OCI-LY7 (cell line): ENCODE measurements around the gene LRRC53. TPM values are rescaled to one million over a fixed set of nuclear protein-coding genes. Genes with fewer than 3 reads are reported as not detected.

ENCODE experiments used
- BruUV-seq: library from RNA; stranded (reverse); fragments of 400-500 nt; replicated peaks from 2 replicates; lab custom pipeline; 2021; lab: Mats Ljungman, UMichigan
- CTCF ChIA-PET: fragments of 300-600 bp; sonication (Branson Sonifier 250); formaldehyde crosslinking; loops from one replicate; lab custom pipeline; 2022; ENCODE audit warnings: antibody characterized with exemption; ENCODE audit not compliant: unreplicated experiment; lab: Charles Lee
- POLR2A ChIA-PET: fragments of 300-600 bp; sonication (Branson Sonifier 250); formaldehyde crosslinking; loops from one replicate; lab custom pipeline; 2022; ENCODE audit warnings: antibody characterized with exemption; lab: Charles Lee
- DNase-seq: peaks from one replicate; pipeline ENCODE4 v3.0.0-alpha.2; 2015; ENCODE audit warnings: low spot score
- H2AFZ ChIP-seq: fragments of 200-600 bp; sonication (generic), shearing (Covaris generic); 2 replicates; pipeline ENCODE4 v1.6.1; 2014; ENCODE audit warnings: mild to moderate bottlenecking, antibody characterized with exemption, low read length, moderate library complexity
- H3K27ac ChIP-seq: fragments of 200-600 bp; sonication (generic); 2 replicates; pipeline ENCODE4 v1.5.1; 2014; ENCODE audit warnings: mixed run types, low read depth, mild to moderate bottlenecking, moderate library complexity, low read length, inconsistent platforms; ENCODE audit not compliant: poor library complexity, severe bottlenecking
- H3K36me3 ChIP-seq: fragments of 200-600 bp; sonication (generic); 2 replicates; pipeline ENCODE4 v1.6.1; 2014; ENCODE audit warnings: mild to moderate bottlenecking, antibody characterized with exemption, low read length, moderate library complexity, mixed read lengths; ENCODE audit not compliant: insufficient read depth
- H3K4me1 ChIP-seq: fragments of 200-600 bp; sonication (generic); 2 replicates; pipeline ENCODE4 v1.5.1; 2014; ENCODE audit warnings: mild to moderate bottlenecking, low read length; ENCODE audit not compliant: insufficient read depth, poor library complexity, severe bottlenecking
- H3K4me2 ChIP-seq: fragments of 200-600 bp; sonication (generic); 2 replicates; pipeline ENCODE4 v1.6.1; 2014; ENCODE audit warnings: mild to moderate bottlenecking, low read length
- H3K4me3 ChIP-seq: fragments of 200-600 bp; sonication (generic); 2 replicates; pipeline ENCODE4 v1.5.1; 2014; ENCODE audit warnings: mild to moderate bottlenecking, low read depth, low read length; ENCODE audit not compliant: poor library complexity, severe bottlenecking
- H3K79me2 ChIP-seq: fragments of 200-600 bp; sonication (generic); 2 replicates; pipeline ENCODE4 v1.6.1; 2016; ENCODE audit warnings: low read depth, mild to moderate bottlenecking, low read length, moderate library complexity, mixed read lengths; ENCODE audit not compliant: insufficient read depth
- H3K9me2 ChIP-seq: fragments of 200-600 bp; sonication (generic); 2 replicates; pipeline ENCODE4 v1.6.1; 2016; ENCODE audit warnings: mild to moderate bottlenecking, low read length, mixed read lengths; ENCODE audit not compliant: insufficient read depth
- H3K9me3 ChIP-seq: fragments of 200-600 bp; sonication (generic); 2 replicates; pipeline ENCODE4 v1.6.1; 2014; ENCODE audit warnings: mild to moderate bottlenecking, mixed run types, low read length, mixed read lengths
- H4K20me1 ChIP-seq: fragments of 200-600 bp; sonication (generic); 2 replicates; pipeline ENCODE4 v1.6.1; 2014; ENCODE audit warnings: mild to moderate bottlenecking, antibody characterized with exemption, low read length, moderate library complexity, mixed read lengths; ENCODE audit not compliant: insufficient read depth
- EZH2phosphoT487 ChIP-seq: fragments of 200-600 bp; sonication (generic); IDR thresholded peaks from 2 replicates; pipeline ENCODE4 v1.6.1; 2018; ENCODE audit warnings: low read depth, borderline replicate concordance, mild to moderate bottlenecking, mixed run types, antibody characterized with exemption, low read length, moderate library complexity, mixed read lengths
- intact Hi-C: fragments of 100-400 bp; cut with micrococcal nuclease; formaldehyde crosslinking; loops from one replicate; pipeline ENCODE4 v1.10.0; 2022; ENCODE audit not compliant: unreplicated experiment
- total RNA-seq, 2 experiments: library from RNA; depleted of rRNA in 1 of 2; stranded (reverse); fragments of >200 nt in 1 of 2; shearing (Covaris generic) in 1 of 2; gene quantifications; 2 replicates each; pipeline ENCODE4 v1.2.3, GENCODE V29; 2014 to 2022
- TF ChIP-seq, protein P1 (sequence below): fragments of 200-600 bp; sonication (generic); conservative IDR thresholded peaks from 2 replicates; pipeline ENCODE4 v1.5.1; 2014; ENCODE audit warnings: mild to moderate bottlenecking, antibody characterized with exemption, low read length, moderate library complexity, mixed read lengths

LRRC53 gene
- total RNA-seq, 2 experiments from 2014 or later = not detected

GRCh38 chr1:74453277-74453676 lies 59.1 kb downstream of the LRRC53 start:
- no peaks in the 10 kb centered on the region for H3K4me1 ChIP-seq
- no peak overlapping the region for H3K4me2 ChIP-seq
- no peaks in the 10 kb centered on the region for H3K9me3 ChIP-seq
- H4K20me1 ChIP-seq = no peaks in the 10 kb centered on the region
- BruUV-seq = no TSS peak
- no peak for TF ChIP-seq EZH2phosphoT487
- TF ChIP-seq, protein P1, sequence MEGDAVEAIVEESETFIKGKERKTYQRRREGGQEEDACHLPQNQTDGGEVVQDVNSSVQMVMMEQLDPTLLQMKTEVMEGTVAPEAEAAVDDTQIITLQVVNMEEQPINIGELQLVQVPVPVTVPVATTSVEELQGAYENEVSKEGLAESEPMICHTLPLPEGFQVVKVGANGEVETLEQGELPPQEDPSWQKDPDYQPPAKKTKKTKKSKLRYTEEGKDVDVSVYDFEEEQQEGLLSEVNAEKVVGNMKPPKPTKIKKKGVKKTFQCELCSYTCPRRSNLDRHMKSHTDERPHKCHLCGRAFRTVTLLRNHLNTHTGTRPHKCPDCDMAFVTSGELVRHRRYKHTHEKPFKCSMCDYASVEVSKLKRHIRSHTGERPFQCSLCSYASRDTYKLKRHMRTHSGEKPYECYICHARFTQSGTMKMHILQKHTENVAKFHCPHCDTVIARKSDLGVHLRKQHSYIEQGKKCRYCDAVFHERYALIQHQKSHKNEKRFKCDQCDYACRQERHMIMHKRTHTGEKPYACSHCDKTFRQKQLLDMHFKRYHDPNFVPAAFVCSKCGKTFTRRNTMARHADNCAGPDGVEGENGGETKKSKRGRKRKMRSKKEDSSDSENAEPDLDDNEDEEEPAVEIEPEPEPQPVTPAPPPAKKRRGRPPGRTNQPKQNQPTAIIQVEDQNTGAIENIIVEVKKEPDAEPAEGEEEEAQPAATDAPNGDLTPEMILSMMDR = no peak
- no peaks in the 10 kb centered on the region for H3K9me2 ChIP-seq
- no peak overlapping the region for H2AFZ ChIP-seq
- H3K79me2 ChIP-seq = no peaks in the 10 kb centered on the region
- no peak overlapping the region for H3K27ac ChIP-seq
- H3K36me3 ChIP-seq = no peaks in the 10 kb centered on the region
- CTCF ChIA-PET = no interaction called here
- POLR2A ChIA-PET = no interaction called here
- intact Hi-C loops = no loop called here
- no peak for DNase-seq
- H3K4me3 ChIP-seq = no peak overlapping the region

DNA sequence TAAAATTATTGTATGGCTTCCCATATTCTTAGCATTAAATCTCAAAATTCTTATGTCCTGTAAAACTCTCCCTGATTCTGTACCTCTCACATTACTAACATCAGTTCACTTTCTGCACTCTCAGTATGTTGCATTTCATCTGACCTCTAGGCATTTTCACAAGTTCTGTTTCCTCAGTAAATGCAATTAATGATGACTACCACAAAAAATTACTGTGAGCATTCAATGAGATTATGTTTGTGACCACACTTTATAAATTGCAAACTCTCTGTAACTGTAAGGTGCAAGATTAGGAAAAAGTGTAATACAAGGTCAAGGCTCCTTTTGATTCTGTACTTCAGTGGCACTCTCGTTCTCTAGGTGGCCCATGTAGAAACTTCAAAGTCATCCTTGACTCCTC lies 60.4 kb downstream of the LRRC53 start:
- H3K4me3 ChIP-seq = no peak overlapping the region
- TF ChIP-seq, protein P1 = no peak
- no peaks in the 10 kb centered on the region for H3K36me3 ChIP-seq
- BruUV-seq = no TSS peak
- H4K20me1 ChIP-seq = no peaks in the 10 kb centered on the region
- H3K4me1 ChIP-seq = no peaks in the 10 kb centered on the region
- ChIA-PET CTCF (no interaction called here), POLR2A (no interaction called here)
- H3K79me2 ChIP-seq = no peaks in the 10 kb centered on the region
- H3K27ac ChIP-seq = no peak overlapping the region
- DNase-seq = no peak
- H3K9me2 ChIP-seq = no peaks in the 10 kb centered on the region
- H3K9me3 ChIP-seq = no peaks in the 10 kb centered on the region
- H3K4me2 ChIP-seq = no peak overlapping the region
- no peak overlapping the region for H2AFZ ChIP-seq
- intact Hi-C loops = no loop called here

GRCh38 chr1:74437035-74437434 lies 75.4 kb downstream of the LRRC53 start:
- Histone ChIP-seq H3K9me2 (no peaks in the 10 kb centered on the region), H3K27ac (no peak overlapping the region), H4K20me1 (no peaks in the 10 kb centered on the region), H3K79me2 (no peaks in the 10 kb centered on the region), H3K4me1 (no peaks in the 10 kb centered on the region), H3K4me3 (no peak overlapping the region), H3K9me3 (no peaks in the 10 kb centered on the region), H3K36me3 (no peaks in the 10 kb centered on the region), H2AFZ (no peak overlapping the region), H3K4me2 (no peak overlapping the region)
- TF ChIP-seq, protein P1 = no peak
- TF ChIP-seq EZH2phosphoT487 = no peak
- no peak for DNase-seq
- intact Hi-C loops = no loop called here
- POLR2A ChIA-PET = no interaction called here
- CTCF ChIA-PET = no interaction called here
- no TSS peak for BruUV-seq
